Esophagus muscularis mucosa (tissue), 4 donors: ENCODE measurements around the gene CPXM1. TPM values are rescaled to one million over a fixed set of nuclear protein-coding genes. Genes with fewer than 3 reads are reported as not detected.

Source experiments
- DNase-seq: peaks from one replicate; pipeline ENCODE4 v3.0.0-alpha.2; 2017; ENCODE audit errors: extremely low spot score
- H3K27ac ChIP-seq, 4 donors: fragments of 200-600 bp; sonication (generic); replicated peaks in 1 of 4; 1 replicate in 3 of 4; 2 replicates in 1 of 4; pipeline ENCODE4 v1.5.1; 2016 to 2019; ENCODE audit warnings: mild to moderate bottlenecking in 1 of 4
- H3K27me3 ChIP-seq, 4 donors: fragments of 200-600 bp; sonication (generic); one replicate each; pipeline versions ENCODE4 v1.5.1 to v1.6.0; 2016 to 2019
- H3K36me3 ChIP-seq, 4 donors: fragments of 200-600 bp; sonication (generic); one replicate each; pipeline ENCODE4 v1.5.1; 2016 to 2019
- H3K4me1 ChIP-seq, 4 donors: fragments of 200-600 bp; sonication (generic); one replicate each; pipeline ENCODE4 v1.5.1; 2016 to 2019
- H3K4me3 ChIP-seq, 4 donors: fragments of 200-600 bp; sonication (generic); 1 replicate in 2 of 4; 2 replicates in 2 of 4; pipeline ENCODE4 v1.5.1; 2016 to 2019; ENCODE audit warnings: mild to moderate bottlenecking in 4 of 4, moderate library complexity in 1 of 4
- H3K9me3 ChIP-seq, 4 donors: fragments of 200-600 bp; sonication (generic); 1 replicate in 3 of 4; 2 replicates in 1 of 4; pipeline ENCODE4 v1.5.1; 2016 to 2019
- EP300 ChIP-seq: sonication (generic); formaldehyde crosslinking; IDR thresholded peaks from one replicate; pipeline ENCODE4 v1.6.1; 2017; ENCODE audit warnings: antibody characterized with exemption
- POLR2A ChIP-seq: fragments of 450-650 bp; IDR thresholded peaks from one replicate; pipeline ENCODE4 v1.6.1; 2017; ENCODE audit warnings: antibody characterized with exemption, moderate library complexity, mild to moderate bottlenecking, low read depth
- POLR2AphosphoS5 ChIP-seq, 2 donors: sonication (generic); formaldehyde crosslinking; IDR thresholded peaks; one replicate each; pipeline ENCODE4 v1.6.1; 2017; ENCODE audit warnings: antibody characterized with exemption in 2 of 2
- WGBS: methylation state at CpG from one replicate; pipeline ENCODE4 v1.1.5; 2018; 5-methylcytosine and 5-hydroxymethylcytosine counted together
- intact Hi-C: fragments of 100-400 bp; cut with DNase I; formaldehyde crosslinking; loops from one replicate; pipeline ENCODE4 v1.15.1; 2023
- total RNA-seq, 4 donors: library from RNA; depleted of rRNA; stranded (reverse); fragments of >200 nt; gene quantifications; one replicate each; pipeline versions ENCODE4 v1.1.0 to v1.2.1, GENCODE V29; 2016
- TF ChIP-seq, protein P1 (sequence below), 3 experiments: fragments of 200-600 bp in 2 of 3; fragments of 450-650 bp in 1 of 3; sonication (generic) in 2 of 3; IDR thresholded peaks; one replicate each; pipeline ENCODE4 v1.5.1; 2017 to 2019; ENCODE audit warnings: antibody characterized with exemption in 3 of 3, mild to moderate bottlenecking in 2 of 3, moderate library complexity in 1 of 3

The CPXM1 gene
- total RNA-seq, 4 donors from 2014 or later = 0.17 to 1.3 (median 0.45) TPM; not detected in 1

DNA sequence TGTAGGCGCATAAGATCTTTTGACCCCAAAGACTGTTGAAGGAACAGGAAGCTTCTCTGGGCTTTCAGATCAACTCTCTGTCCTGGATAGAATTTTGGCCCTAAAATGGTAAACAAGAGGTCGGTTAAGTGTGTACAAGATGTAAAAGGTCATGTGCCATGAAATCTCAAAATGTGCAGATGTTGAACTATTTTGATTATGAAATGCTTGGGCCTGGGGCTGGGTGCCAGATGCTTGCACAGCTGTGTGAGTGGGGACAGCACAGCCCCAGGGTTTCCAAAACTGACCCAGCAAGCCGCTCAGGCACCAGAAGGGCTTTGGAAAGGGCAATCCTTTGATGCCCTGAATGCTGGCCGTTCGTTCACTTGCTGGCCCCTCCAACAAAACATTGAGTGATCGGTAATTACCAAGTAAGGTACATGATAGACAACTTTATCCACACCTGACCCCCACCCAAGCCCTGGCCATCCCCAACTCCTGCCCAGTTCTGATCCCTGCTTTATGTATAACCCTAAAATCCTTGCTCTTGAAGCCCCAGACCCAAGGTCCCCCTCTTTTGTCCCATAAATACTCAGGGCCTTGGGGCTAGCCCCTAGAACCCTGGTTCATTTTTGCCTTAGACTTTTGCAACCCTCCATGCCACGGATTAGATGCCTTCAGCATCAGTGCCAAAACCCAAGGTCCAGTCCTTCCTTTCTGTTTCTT, 17.6 kb upstream of the CPXM1 start:
- no peak for DNase-seq
- WGBS = 72% methylated on average over 6 of the region's 7 CpGs

DNA sequence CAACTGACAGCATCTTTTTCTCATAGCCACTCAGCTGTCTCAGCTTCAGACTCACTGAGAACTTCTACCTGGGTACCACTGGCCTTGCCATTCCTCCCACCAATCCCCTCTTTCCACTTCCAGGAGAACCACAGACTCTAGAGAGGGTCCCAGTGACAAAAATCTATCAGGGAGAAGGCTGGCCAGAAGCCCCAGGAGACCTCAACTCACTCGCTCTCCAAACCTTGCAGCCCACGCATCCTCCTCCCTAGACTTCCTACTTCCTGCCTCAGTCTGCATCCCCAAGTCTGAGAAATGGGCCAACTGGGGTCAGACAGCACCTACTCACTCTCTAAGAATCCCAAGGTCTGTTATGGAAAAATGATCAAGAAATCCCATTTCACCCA, 16.9 kb upstream of the CPXM1 start:
- DNase-seq = no peak
- peaks cover 0 to 18% (median 13%) of the 10 kb centered on the region in 4 donors for H3K4me1 ChIP-seq
- 91% methylated on average over 2 of the region's 2 CpGs for WGBS
- H3K4me3 ChIP-seq = no peak overlapping the region
- H3K36me3 ChIP-seq = no peaks in the 10 kb centered on the region
- H3K27ac ChIP-seq = no peak overlapping the region
- TF ChIP-seq, protein P1, sequence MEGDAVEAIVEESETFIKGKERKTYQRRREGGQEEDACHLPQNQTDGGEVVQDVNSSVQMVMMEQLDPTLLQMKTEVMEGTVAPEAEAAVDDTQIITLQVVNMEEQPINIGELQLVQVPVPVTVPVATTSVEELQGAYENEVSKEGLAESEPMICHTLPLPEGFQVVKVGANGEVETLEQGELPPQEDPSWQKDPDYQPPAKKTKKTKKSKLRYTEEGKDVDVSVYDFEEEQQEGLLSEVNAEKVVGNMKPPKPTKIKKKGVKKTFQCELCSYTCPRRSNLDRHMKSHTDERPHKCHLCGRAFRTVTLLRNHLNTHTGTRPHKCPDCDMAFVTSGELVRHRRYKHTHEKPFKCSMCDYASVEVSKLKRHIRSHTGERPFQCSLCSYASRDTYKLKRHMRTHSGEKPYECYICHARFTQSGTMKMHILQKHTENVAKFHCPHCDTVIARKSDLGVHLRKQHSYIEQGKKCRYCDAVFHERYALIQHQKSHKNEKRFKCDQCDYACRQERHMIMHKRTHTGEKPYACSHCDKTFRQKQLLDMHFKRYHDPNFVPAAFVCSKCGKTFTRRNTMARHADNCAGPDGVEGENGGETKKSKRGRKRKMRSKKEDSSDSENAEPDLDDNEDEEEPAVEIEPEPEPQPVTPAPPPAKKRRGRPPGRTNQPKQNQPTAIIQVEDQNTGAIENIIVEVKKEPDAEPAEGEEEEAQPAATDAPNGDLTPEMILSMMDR (IDR thresholded peaks at IDR 0.05) = no peak
- no peak for TF ChIP-seq POLR2AphosphoS5 (IDR thresholded peaks at IDR 0.05)
- TF ChIP-seq EP300 = no peak
- no peak for TF ChIP-seq POLR2A
- intact Hi-C loops = no loop called here
- H3K9me3 ChIP-seq = peaks cover 0 to 3% (median 1%) of the 10 kb centered on the region in 4 donors
- H3K27me3 ChIP-seq = peaks cover 0 to 65% (median 18%) of the 10 kb centered on the region in 4 donors

More for the DNA sequence above, 17.6 kb upstream of the CPXM1 start:
- no peaks in the 10 kb centered on the region for H3K36me3 ChIP-seq
- H3K4me1 ChIP-seq = peaks cover 0 to 18% (median 13%) of the 10 kb centered on the region in 4 donors
- H3K4me3 ChIP-seq = no peak overlapping the region
- intact Hi-C loops = no loop called here
- H3K9me3 ChIP-seq = no peaks in the 10 kb centered on the region
- H3K27me3 ChIP-seq = peaks cover 0 to 61% (median 17%) of the 10 kb centered on the region in 4 donors
- no peak overlapping the region for H3K27ac ChIP-seq
- TF ChIP-seq, protein P1 (IDR thresholded peaks at IDR 0.05) = no peak
- TF ChIP-seq EP300 (no peak), POLR2A (no peak), POLR2AphosphoS5 (IDR thresholded peaks at IDR 0.05) (no peak)

DNA sequence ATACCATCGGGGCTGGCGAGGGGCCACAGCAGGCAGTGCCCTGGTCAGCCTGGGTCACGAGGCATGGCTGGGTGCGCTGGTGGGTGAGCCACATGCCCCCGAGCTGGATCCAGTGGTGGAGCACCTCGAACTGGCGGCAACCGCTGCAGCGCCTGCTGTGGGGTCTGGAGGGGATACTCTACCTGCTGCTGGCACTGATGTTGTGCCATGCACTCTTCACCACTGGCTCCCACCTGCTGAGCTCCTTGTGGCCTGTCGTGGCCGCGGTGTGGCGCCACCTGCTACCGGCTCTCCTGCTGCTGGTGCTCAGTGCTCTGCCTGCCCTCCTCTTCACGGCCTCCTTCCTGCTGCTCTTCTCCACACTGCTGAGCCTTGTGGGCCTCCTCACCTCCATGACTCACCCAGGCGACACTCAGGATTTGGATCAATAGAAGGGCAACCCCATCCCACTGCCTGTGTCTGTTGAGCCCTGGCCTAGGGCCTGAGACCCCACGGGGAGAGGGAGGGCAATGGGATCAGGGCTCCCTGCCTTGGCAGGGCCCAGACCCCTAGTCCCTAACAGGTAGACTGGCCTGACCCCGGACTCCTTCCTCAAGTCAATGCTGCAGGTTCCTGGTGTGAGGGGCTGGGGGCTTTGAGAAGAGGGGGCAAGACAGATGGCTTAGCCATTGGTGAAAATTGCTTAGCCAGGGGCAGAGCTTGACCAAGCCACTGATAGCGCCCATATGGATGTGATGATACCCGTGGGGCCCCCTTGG, 16.3 kb upstream of the CPXM1 start:
- TF ChIP-seq POLR2A (no peak), EP300 (no peak), POLR2AphosphoS5 (IDR thresholded peaks at IDR 0.05) (no peak)
- TF ChIP-seq, protein P1 (IDR thresholded peaks at IDR 0.05) = no peak
- no peak for DNase-seq
- peaks cover 0 to 8% (median 4%) of the 10 kb centered on the region in 4 donors for H3K9me3 ChIP-seq
- peaks cover 0 to 65% (median 18%) of the 10 kb centered on the region in 4 donors for H3K27me3 ChIP-seq
- H3K4me3 ChIP-seq = no peak overlapping the region
- no peak overlapping the region for H3K27ac ChIP-seq
- intact Hi-C loops = no loop called here
- peaks cover 0 to 18% (median 13%) of the 10 kb centered on the region in 4 donors for H3K4me1 ChIP-seq
- no peaks in the 10 kb centered on the region for H3K36me3 ChIP-seq
- 85% methylated on average over 10 of the region's 20 CpGs for WGBS

DNA sequence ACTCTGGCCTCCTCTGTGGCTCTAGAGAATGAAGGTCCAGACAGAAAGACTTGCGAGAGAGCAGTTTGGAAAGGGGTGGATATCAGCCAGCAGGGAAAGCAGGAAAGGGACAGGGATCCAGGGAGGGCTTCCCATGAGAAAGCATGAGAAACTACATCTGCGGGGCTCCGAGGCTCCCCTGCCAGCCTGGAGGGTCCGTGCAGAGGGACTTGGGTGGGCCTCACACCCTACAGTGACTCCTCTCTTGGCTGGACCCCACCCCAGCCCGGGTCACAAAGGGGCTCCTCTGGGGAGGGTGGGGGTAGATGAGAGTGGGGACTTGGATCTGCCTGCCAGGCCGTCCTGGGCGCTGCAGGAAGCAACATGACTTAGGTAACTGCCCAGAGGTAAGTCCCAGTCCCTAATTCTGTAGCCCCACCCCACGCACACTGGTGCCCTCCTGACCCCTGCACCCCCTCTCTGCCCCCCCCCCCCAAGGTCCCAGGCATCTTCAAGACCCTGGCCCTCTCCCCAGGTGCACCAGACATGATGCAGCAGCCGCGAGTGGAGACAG, 15.7 kb upstream of the CPXM1 start, which contains the start of gene TMEM239:
TSS of gene TMEM239 (plus strand) at position 335 of the 553 bp plus-strand sequence. CDS start at position 526, 191 bp downstream.
- no peak for DNase-seq
- Histone ChIP-seq H3K27ac (no peak within 1 kb of the TSS), H3K27me3 (peaks cover 0 to 65% (median 16%) of the 10 kb centered on the region in 4 donors), H3K36me3 (no peaks in the 10 kb centered on the region), H3K4me3 (no peak within 1 kb of the TSS), H3K9me3 (peaks cover 0 to 14% (median 4%) of the 10 kb centered on the region in 4 donors), H3K4me1 (peaks cover 0 to 14% (median 9%) of the 10 kb centered on the region in 4 donors)
- intact Hi-C loops = no loop called here
- WGBS = 84% methylated on average over 4 of the region's 10 CpGs
- TF ChIP-seq POLR2A = no peak
- no peak for TF ChIP-seq EP300
